IPS-20b (cell line): Measurements from ENCODE around the gene MCF2L.

Experiments
- H3K27ac ChIP-seq: one replicate; pipeline ENCODE4 v1.5.1; 2013; ENCODE audit warnings: low read length
- H3K27me3 ChIP-seq: 2 replicates; pipeline ENCODE4 v1.6.1; 2013; ENCODE audit warnings: mild to moderate bottlenecking, low read length, inconsistent platforms; ENCODE audit not compliant: insufficient read depth
- H3K36me3 ChIP-seq: 2 replicates; pipeline ENCODE4 v1.6.1; 2013; ENCODE audit warnings: low read depth, mild to moderate bottlenecking, inconsistent platforms, low read length, moderate library complexity; ENCODE audit not compliant: insufficient read depth
- H3K4me1 ChIP-seq: 2 replicates; pipeline ENCODE4 v1.6.1; 2013; ENCODE audit warnings: mild to moderate bottlenecking, control low read depth, inconsistent platforms, low read length, moderate library complexity; ENCODE audit not compliant: insufficient read depth
- H3K4me3 ChIP-seq: 2 replicates; pipeline ENCODE4 v1.5.1; 2013; ENCODE audit warnings: mild to moderate bottlenecking, low read length, inconsistent platforms
- H3K9ac ChIP-seq: 2 replicates; pipeline ENCODE4 v1.6.1; 2013; ENCODE audit warnings: low read depth, mild to moderate bottlenecking, inconsistent platforms, low read length, moderate library complexity
- H3K9me3 ChIP-seq: 2 replicates; pipeline ENCODE4 v1.6.1; 2013; ENCODE audit warnings: mild to moderate bottlenecking, low read depth, low read length, inconsistent platforms; ENCODE audit not compliant: insufficient read depth

Gene MCF2L

GRCh38 chr13:112985803-112986408, 16.9 kb downstream of the MCF2L start:
- H3K36me3 ChIP-seq, result no peaks in the 10 kb centered on the region
- no peak overlapping the region for H3K9ac ChIP-seq
- no peak overlapping the region for H3K4me3 ChIP-seq
- no peaks in the 10 kb centered on the region for H3K27me3 ChIP-seq
- H3K4me1 ChIP-seq, result no peaks in the 10 kb centered on the region
- H3K9me3 ChIP-seq, result peaks cover 3% of the 10 kb centered on the region; the same call in 1 of the 2 replicates
- H3K27ac ChIP-seq, result no peak overlapping the region

- H3K9ac ChIP-seq, result no peak overlapping the region
Observed at GRCh38 chr13:112986470-112986869, 17.5 kb downstream of the MCF2L start.

GRCh38 chr13:112986946-112987681, 18.1 kb downstream of the MCF2L start:
- Histone ChIP-seq H3K27me3 (no peaks in the 10 kb centered on the region), H3K9me3 (peaks cover 3% of the 10 kb centered on the region; the same call in 1 of the 2 replicates), H3K9ac (no peak overlapping the region), H3K4me3 (no peak overlapping the region), H3K36me3 (no peaks in the 10 kb centered on the region), H3K4me1 (no peaks in the 10 kb centered on the region), H3K27ac (no peak overlapping the region)

More at GRCh38 chr13:112986470-112986869, 17.5 kb downstream of the MCF2L start:
- H3K27ac ChIP-seq, result no peak overlapping the region
- H3K36me3 ChIP-seq, result no peaks in the 10 kb centered on the region
- H3K27me3 ChIP-seq, result no peaks in the 10 kb centered on the region
- H3K9me3 ChIP-seq, result peaks cover 3% of the 10 kb centered on the region; the same call in 1 of the 2 replicates
- no peaks in the 10 kb centered on the region for H3K4me1 ChIP-seq
- no peak overlapping the region for H3K4me3 ChIP-seq

GRCh38 chr13:112987682-112988024, 18.6 kb downstream of the MCF2L start:
- Histone ChIP-seq H3K27ac (no peak overlapping the region), H3K4me3 (no peak overlapping the region), H3K9ac (no peak overlapping the region), H3K27me3 (no peaks in the 10 kb centered on the region), H3K9me3 (peaks cover 3% of the 10 kb centered on the region; the same call in 1 of the 2 replicates), H3K36me3 (no peaks in the 10 kb centered on the region), H3K4me1 (no peaks in the 10 kb centered on the region)

GRCh38 chr13:112990783-112991182, 21.8 kb downstream of the MCF2L start:
- no peak overlapping the region for H3K27ac ChIP-seq
- H3K27me3 ChIP-seq, result no peaks in the 10 kb centered on the region
- peaks cover 3% of the 10 kb centered on the region; the same call in 1 of the 2 replicates for H3K9me3 ChIP-seq
- H3K4me1 ChIP-seq, result no peaks in the 10 kb centered on the region
- H3K9ac ChIP-seq, result no peak overlapping the region
- H3K36me3 ChIP-seq, result no peaks in the 10 kb centered on the region
- H3K4me3 ChIP-seq, result no peak overlapping the region

- H3K27ac ChIP-seq, result no peak overlapping the region
- no peak overlapping the region for H3K4me3 ChIP-seq
- peaks cover 3% of the 10 kb centered on the region; the same call in 1 of the 2 replicates for H3K9me3 ChIP-seq
- no peak overlapping the region for H3K9ac ChIP-seq
- H3K4me1 ChIP-seq, result no peaks in the 10 kb centered on the region
- no peaks in the 10 kb centered on the region for H3K36me3 ChIP-seq
- no peaks in the 10 kb centered on the region for H3K27me3 ChIP-seq
Observed at GRCh38 chr13:112991609-112992008, 22.6 kb downstream of the MCF2L start.

GRCh38 chr13:112992931-112993680, 24.1 kb downstream of the MCF2L start:
- Histone ChIP-seq H3K36me3 (no peaks in the 10 kb centered on the region), H3K4me1 (no peaks in the 10 kb centered on the region), H3K27ac (no peak overlapping the region), H3K9me3 (peaks cover 3% of the 10 kb centered on the region; the same call in 1 of the 2 replicates), H3K9ac (no peak overlapping the region), H3K27me3 (no peaks in the 10 kb centered on the region), H3K4me3 (no peak overlapping the region)

- Histone ChIP-seq H3K4me3 (no peak overlapping the region), H3K27ac (no peak overlapping the region), H3K27me3 (no peaks in the 10 kb centered on the region), H3K9me3 (peaks cover 3% of the 10 kb centered on the region; the same call in 1 of the 2 replicates), H3K4me1 (no peaks in the 10 kb centered on the region), H3K9ac (no peak overlapping the region), H3K36me3 (no peaks in the 10 kb centered on the region)
Observed at GRCh38 chr13:112994084-112994780, 25.2 kb downstream of the MCF2L start.

GRCh38 chr13:112994781-112995355, 25.9 kb downstream of the MCF2L start:
- H3K27me3 ChIP-seq, result no peaks in the 10 kb centered on the region
- H3K36me3 ChIP-seq, result no peaks in the 10 kb centered on the region
- no peaks in the 10 kb centered on the region for H3K9me3 ChIP-seq

GRCh38 chr13:112995395-112996191, 26.6 kb downstream of the MCF2L start:
- H3K9ac ChIP-seq, result no peak overlapping the region
- H3K27me3 ChIP-seq, result no peaks in the 10 kb centered on the region
- no peaks in the 10 kb centered on the region for H3K9me3 ChIP-seq
- no peaks in the 10 kb centered on the region for H3K36me3 ChIP-seq
- no peaks in the 10 kb centered on the region for H3K4me1 ChIP-seq
- H3K27ac ChIP-seq, result no peak overlapping the region
- no peak overlapping the region for H3K4me3 ChIP-seq

More at GRCh38 chr13:112994781-112995355, 25.9 kb downstream of the MCF2L start:
- Histone ChIP-seq H3K4me1 (no peaks in the 10 kb centered on the region), H3K9ac (no peak overlapping the region), H3K27ac (no peak overlapping the region), H3K4me3 (no peak overlapping the region)
